Stimulated activated naive B cell treated with anti-CD40 and anti-IgM and Interleukin-4, amounts not matched to agents 10 μg/mL and 1 μg/mL and 100 μg/mL, for 72 hours (primary cell): ENCODE data around the gene PITX3.

ENCODE experiments used
- ATAC-seq, 2 donors: fragments of 150-1000 bp; cut with Tn5 transposase; replicated peaks; 2 replicates each; pipeline ENCODE4 v1.10.0; 2021; ENCODE audit warnings: moderate library complexity in 1 of 2
- DNase-seq: peaks from one replicate; pipeline ENCODE4 v3.0.0; 2021
- H3K27ac Mint-ChIP-seq: one replicate; pipeline ENCODE4 v1.8.0; 2022; ENCODE audit warnings: mild to moderate bottlenecking, mixed read lengths
- H3K27me3 Mint-ChIP-seq, 2 donors: one replicate each; pipeline ENCODE4 v1.8.0; 2022; ENCODE audit warnings: mixed read lengths in 2 of 2
- H3K36me3 Mint-ChIP-seq, 2 donors: one replicate each; pipeline ENCODE4 v1.8.0; 2022; ENCODE audit warnings: mixed read lengths in 2 of 2, mild to moderate bottlenecking in 1 of 2
- H3K4me1 Mint-ChIP-seq, 2 donors: one replicate each; pipeline ENCODE4 v1.8.0; 2022; ENCODE audit warnings: mixed read lengths in 2 of 2, mild to moderate bottlenecking in 1 of 2
- H3K4me3 Mint-ChIP-seq, 2 donors: one replicate each; pipeline ENCODE4 v1.8.0; 2022; ENCODE audit warnings: mild to moderate bottlenecking in 2 of 2, mixed read lengths in 2 of 2, moderate library complexity in 1 of 2
- H3K9me3 Mint-ChIP-seq, 2 donors: one replicate each; pipeline ENCODE4 v1.8.0; 2022; ENCODE audit warnings: mixed read lengths in 2 of 2, mild to moderate bottlenecking in 1 of 2

Gene PITX3

DNA sequence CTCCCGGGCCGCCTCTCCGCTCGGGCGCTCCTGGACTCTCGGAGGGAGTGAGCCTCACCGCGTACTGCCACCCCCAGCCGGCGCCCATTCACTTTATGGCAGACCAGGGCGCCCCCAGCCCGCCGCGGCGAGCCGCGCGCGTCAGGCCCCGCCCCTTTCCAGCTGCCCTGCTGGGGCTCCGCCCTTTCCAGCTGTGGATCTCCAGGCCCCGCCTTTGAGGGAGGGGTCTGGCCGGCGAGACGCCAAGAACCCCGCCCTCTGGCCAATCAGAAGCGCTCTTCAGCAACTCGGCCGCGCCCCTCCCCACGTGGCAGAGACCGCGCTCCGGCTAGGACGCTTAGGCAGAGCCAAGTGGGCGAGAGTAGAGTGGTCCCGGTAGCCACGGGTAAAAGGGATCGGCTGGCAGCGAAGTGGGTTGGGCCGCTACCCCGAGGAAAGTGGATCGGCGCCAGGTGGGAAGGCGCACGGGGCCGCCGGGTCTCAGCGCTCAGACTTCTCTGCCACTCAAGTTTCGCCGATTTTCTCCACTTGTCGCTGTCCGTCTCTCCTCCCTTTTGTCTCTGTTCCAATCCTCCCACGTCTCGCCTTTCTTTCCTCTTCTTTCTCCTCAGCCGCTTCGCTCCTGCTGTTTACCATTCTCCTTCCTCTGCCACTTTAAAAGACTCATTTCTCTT lies at the start of gene PITX3:
Gene PITX3, minus strand, starts transcription at position 69 of the 674 bp plus-strand sequence. CDS start 9,432 bp downstream, outside the sequence.
- Mint-ChIP-seq H3K9me3 (no peaks in the 10 kb centered on the region), H3K36me3 (peaks cover 3 to 5% of the 10 kb centered on the region in 2 donors), H3K27ac (no peak within 1 kb of the TSS), H3K4me3 (peak within 1 kb of the TSS; percentile 81 to 83), H3K4me1 (peaks cover 17 to 36% of the 10 kb centered on the region in 2 donors), H3K27me3 (peaks cover 41 to 43% of the 10 kb centered on the region in 2 donors)
- ATAC-seq = peak; percentile 58 to 68
- DNase-seq = peak; percentile 85

DNA sequence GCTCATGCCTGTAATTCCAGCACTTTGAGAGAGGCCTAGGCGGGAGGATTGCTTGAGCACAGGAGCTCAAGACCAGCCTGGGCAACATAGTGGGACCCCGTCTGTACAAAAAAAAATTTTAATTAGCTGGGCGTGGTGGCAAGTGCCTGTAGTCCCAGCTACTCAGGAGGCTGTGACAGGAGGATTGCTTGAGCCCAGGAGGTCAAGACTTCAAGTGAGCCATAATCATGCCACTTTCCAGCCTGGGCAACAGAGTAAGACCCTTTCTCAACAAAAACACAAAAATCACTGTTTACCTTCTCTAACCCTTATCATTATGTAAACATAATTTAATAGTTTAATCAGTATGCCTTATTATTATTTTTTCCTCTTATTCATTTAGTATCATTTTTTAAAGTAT lies 48.5 kb upstream of the PITX3 start:
- H3K9me3 Mint-ChIP-seq = no peaks in the 10 kb centered on the region
- no peaks in the 10 kb centered on the region for H3K27me3 Mint-ChIP-seq
- ATAC-seq (no peak), DNase-seq (no peak)
- peaks cover 11 to 19% of the 10 kb centered on the region in 2 donors for H3K4me1 Mint-ChIP-seq
- peaks cover 7 to 24% of the 10 kb centered on the region in 2 donors for H3K36me3 Mint-ChIP-seq
- H3K27ac Mint-ChIP-seq = no peak overlapping the region
- H3K4me3 Mint-ChIP-seq = no peak overlapping the region

DNA sequence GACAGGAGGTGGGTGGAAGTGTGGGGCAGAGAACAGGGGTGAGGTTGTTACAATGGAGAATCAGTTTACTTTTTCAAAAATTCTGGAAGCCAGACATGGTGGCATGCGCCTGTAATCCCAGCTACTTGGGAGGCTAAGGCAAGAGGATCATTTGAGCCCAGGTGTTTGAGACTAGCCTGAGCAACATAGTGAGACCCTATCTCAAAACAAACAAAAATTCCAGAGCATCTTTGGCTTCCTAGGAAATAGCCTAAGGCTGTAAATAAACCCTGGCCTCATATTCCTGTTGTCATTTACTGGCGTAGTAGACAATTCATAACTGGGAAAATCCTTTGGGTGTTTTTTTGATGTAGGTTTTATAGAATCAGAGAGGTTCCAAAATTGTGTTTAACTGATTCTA lies 48.0 kb upstream of the PITX3 start:
- H3K4me3 Mint-ChIP-seq = no peak overlapping the region
- peaks cover 11 to 21% of the 10 kb centered on the region in 2 donors for H3K4me1 Mint-ChIP-seq
- no peaks in the 10 kb centered on the region for H3K27me3 Mint-ChIP-seq
- ATAC-seq (no peak), DNase-seq (no peak)
- no peak overlapping the region for H3K27ac Mint-ChIP-seq
- no peaks in the 10 kb centered on the region for H3K9me3 Mint-ChIP-seq
- peaks cover 7 to 24% of the 10 kb centered on the region in 2 donors for H3K36me3 Mint-ChIP-seq

DNA sequence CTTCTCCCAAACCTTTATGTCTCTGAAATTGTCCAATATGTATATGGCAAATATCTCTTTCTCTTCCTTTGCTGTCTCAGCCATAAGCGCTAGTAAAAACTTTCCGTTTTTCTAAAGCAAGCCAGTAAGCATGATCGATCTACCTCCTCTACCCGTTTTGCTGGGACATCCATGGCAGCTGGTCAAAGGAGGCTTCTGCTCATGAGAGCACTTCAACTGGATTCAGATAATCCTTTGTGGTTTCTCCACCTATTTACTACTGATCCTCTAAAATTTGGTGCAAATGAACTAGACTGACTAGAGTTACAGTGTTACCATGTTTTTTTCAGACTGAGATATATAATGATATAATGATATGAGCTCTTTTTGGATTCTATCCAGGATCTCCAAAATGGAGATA lies 46.7 kb upstream of the PITX3 start:
- Mint-ChIP-seq H3K36me3 (peaks cover 7 to 24% of the 10 kb centered on the region in 2 donors), H3K9me3 (no peaks in the 10 kb centered on the region), H3K4me1 (peaks cover 21 to 35% of the 10 kb centered on the region in 2 donors), H3K27ac (no peak overlapping the region), H3K4me3 (no peak overlapping the region), H3K27me3 (no peaks in the 10 kb centered on the region)
- DNase-seq = no peak
- no peak for ATAC-seq

DNA sequence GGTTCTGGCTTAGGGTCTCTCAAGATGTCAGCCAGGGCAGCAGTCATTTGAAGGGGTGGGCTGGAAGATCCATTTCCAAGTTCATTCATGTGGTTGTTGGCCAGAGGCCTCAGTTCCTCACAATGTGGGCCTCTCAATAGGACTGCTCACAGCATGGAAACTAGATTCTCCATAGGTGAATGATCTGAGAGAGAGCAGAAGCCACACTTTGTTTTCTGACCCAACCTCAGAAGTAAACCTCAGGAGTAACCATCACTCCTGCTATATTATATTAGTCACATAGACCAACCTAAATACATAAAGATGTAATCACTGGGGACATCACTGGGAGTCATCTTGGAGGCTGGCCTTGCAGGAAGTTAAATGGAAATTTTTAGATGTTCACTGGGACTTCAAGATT lies 46.2 kb upstream of the PITX3 start:
- H3K4me3 Mint-ChIP-seq = no peak overlapping the region
- H3K27me3 Mint-ChIP-seq = no peaks in the 10 kb centered on the region
- DNase-seq (no peak), ATAC-seq (peak; percentile 58 to 64)
- no peak overlapping the region for H3K27ac Mint-ChIP-seq
- H3K4me1 Mint-ChIP-seq = peaks cover 26 to 39% of the 10 kb centered on the region in 2 donors
- no peaks in the 10 kb centered on the region for H3K9me3 Mint-ChIP-seq
- peaks cover 7 to 26% of the 10 kb centered on the region in 2 donors for H3K36me3 Mint-ChIP-seq

DNA sequence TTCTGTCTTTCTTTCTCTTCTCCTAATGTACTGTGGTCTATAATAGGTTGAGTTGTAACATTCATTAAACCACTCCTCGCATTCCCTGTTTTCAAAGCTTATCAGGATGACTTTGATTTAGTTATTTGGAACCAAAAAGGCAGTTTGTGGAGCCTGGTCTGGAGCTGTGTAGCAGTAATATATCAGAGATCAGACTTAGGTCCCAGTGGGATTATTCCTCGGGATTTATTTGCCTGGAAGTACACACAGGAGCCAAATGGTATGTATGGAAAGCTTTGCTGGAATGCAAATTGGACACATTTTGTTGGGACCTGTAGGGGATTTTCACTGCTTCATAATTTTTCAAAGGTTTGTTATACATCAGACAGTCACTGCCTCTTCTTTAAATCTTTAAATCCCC lies 44.9 kb upstream of the PITX3 start:
- Mint-ChIP-seq H3K27me3 (no peaks in the 10 kb centered on the region), H3K36me3 (peaks cover 7 to 25% of the 10 kb centered on the region in 2 donors), H3K9me3 (no peaks in the 10 kb centered on the region), H3K4me3 (no peak overlapping the region), H3K4me1 (peaks cover 26 to 39% of the 10 kb centered on the region in 2 donors), H3K27ac (peak overlapping the region; percentile 59)
- DNase-seq (no peak), ATAC-seq (no peak)

DNA sequence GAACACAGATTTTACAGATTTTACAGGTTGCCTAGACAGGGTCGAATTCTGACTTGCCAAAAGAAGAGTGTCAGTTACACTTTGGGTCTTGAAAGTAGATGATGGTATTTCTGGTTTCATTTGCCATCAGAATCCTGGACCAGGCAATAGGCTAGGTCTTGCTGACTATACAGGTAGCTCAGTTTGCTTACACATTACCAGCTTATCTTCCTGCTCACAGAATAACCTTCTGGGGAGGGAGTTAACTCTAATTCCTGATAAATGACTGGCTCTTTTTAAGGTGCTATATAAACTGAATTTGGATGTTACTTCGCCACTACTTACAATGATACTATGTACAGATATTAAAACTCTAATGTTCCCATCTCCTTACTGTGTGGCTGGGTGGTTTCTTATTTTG lies 43.8 kb upstream of the PITX3 start:
- no peak for ATAC-seq
- H3K27ac Mint-ChIP-seq = peak overlapping the region; percentile 21
- H3K27me3 Mint-ChIP-seq = no peaks in the 10 kb centered on the region
- peaks cover 10 to 28% of the 10 kb centered on the region in 2 donors for H3K36me3 Mint-ChIP-seq
- no peak for DNase-seq
- no peaks in the 10 kb centered on the region for H3K9me3 Mint-ChIP-seq
- H3K4me3 Mint-ChIP-seq = no peak overlapping the region
- H3K4me1 Mint-ChIP-seq = peaks cover 32 to 44% of the 10 kb centered on the region in 2 donors

DNA sequence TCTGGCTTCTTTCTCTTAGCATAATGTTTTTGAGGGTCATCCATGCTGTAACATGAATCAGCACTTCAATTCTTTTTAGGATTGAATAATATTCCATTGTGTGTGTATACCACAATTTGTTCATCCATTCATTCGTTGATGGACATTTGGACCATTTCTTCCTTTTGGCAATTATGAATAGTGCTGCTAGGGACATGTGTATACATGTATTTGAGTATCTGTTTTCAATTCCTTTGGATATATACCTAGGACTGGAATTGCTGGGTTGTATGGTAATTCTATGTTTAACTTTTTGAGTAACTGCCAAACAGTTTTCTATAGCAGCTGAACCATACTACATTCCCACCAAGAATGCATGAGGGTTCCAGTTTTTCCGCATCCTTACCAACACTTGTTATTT lies 43.2 kb upstream of the PITX3 start:
- DNase-seq = no peak
- Mint-ChIP-seq H3K9me3 (no peaks in the 10 kb centered on the region), H3K27me3 (no peaks in the 10 kb centered on the region), H3K36me3 (peaks cover 10 to 32% of the 10 kb centered on the region in 2 donors), H3K4me3 (peak overlapping the region in 1 of 2 donors; percentile 33), H3K27ac (no peak overlapping the region), H3K4me1 (peaks cover 35 to 50% of the 10 kb centered on the region in 2 donors)
- ATAC-seq = no peak

DNA sequence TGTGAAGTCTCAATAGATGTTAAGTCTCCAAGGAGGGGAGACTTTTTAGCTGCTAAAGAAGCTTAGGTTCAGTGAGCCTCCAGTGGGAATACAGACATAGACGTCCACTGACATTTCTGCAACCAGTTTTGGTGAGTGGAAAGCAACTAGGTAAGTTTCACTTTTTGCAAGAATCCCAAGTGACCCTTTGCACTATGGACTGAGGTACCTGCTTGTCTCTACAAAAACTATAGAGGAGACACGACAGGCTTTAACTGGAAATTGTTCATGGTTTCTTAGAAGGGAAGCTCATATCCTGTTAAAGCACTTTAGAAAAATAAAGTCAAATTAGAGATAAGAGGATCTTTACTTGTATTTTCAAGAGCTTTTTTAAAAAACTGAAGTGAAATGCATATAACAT lies 42.6 kb upstream of the PITX3 start:
- peaks cover 36 to 54% of the 10 kb centered on the region in 2 donors for H3K4me1 Mint-ChIP-seq
- DNase-seq (no peak), ATAC-seq (no peak)
- no peaks in the 10 kb centered on the region for H3K9me3 Mint-ChIP-seq
- H3K27ac Mint-ChIP-seq = peak overlapping the region; percentile 67
- H3K4me3 Mint-ChIP-seq = peak overlapping the region; percentile 2 to 30
- no peaks in the 10 kb centered on the region for H3K27me3 Mint-ChIP-seq
- peaks cover 9 to 32% of the 10 kb centered on the region in 2 donors for H3K36me3 Mint-ChIP-seq

DNA sequence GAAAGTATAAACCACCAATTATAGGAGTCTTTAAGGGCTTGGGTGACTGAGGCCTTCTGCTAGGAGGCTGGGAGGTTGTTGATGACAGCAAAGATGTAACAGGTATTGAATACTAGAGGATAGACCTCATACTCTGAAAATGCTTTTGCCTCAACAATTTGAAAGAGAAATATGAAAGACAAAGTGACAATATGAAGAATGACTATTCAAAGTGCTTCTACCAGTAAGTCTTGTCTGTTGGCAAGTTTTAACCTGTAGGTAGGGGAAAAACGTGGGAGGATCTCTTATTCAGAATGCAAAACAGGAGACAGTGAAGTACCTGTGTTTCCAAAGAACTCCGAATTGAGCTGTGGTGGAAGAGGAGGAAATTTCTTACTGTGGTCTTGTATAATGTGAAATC lies 42.2 kb upstream of the PITX3 start:
- Mint-ChIP-seq H3K9me3 (no peaks in the 10 kb centered on the region), H3K4me1 (peaks cover 38 to 57% of the 10 kb centered on the region in 2 donors), H3K4me3 (peak overlapping the region in 1 of 2 donors; percentile 30), H3K36me3 (peaks cover 9 to 32% of the 10 kb centered on the region in 2 donors), H3K27me3 (no peaks in the 10 kb centered on the region), H3K27ac (peak overlapping the region; percentile 67)
- ATAC-seq (peak; percentile 53 to 69), DNase-seq (no peak)

DNA sequence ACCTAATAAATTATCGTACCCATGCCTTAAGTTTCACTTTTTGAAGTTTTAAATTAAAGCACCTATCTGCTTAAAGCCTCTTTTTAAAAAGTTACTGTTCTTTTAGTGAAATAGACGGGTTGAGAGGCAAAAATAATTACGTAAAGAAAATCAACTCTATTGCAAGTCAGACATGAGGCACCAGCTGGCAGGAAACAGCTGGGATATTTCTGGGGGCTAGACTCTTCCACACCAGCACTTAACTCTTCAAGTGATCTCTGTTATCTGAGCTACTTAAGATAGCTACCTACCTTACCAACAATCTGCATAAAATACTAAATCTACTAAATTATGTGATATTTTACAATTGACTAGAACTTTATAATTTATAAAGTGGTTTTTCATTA lies 39.8 kb upstream of the PITX3 start:
- Mint-ChIP-seq H3K4me3 (peak overlapping the region in 1 of 2 donors; percentile 71), H3K9me3 (no peaks in the 10 kb centered on the region), H3K27ac (peak overlapping the region; percentile 68), H3K27me3 (no peaks in the 10 kb centered on the region), H3K36me3 (peaks cover 8 to 28% of the 10 kb centered on the region in 2 donors), H3K4me1 (peaks cover 37 to 55% of the 10 kb centered on the region in 2 donors)
- ATAC-seq (no peak), DNase-seq (no peak)

DNA sequence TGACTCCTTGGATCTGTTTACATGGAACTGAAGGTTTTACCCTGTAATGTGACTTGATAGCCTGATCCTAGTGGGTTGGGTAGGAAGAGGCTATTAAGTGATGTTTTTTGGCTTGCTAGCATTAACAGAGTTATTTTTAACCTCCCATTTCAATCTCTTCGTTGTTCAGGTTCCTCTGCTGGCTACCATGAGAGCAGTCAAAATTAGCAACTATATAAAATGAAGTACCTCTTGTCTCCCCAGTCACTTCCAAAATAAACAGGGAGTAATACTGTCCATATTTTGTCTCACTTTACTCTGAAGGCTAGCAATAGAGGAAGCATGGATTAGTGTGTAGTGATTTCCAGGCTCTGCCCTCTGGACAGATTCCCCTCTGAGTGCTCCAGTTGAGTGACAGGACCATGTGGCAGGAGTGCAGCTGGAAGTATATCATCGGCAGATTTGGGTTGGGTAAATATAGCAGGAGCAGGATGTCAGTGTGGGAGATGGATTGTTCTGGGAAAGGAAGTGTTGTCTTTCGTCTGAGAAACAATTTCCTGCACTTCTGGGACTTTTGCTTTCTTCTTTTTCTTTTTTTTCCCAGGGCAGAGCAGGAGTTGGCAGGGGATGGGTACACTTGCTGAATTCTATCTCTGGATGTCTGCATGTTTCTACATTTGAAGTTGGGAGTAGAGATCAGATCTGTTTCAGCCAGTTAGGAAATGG lies 39.2 kb upstream of the PITX3 start:
- Mint-ChIP-seq H3K27ac (peak overlapping the region; percentile 68), H3K4me1 (peaks cover 34 to 49% of the 10 kb centered on the region in 2 donors), H3K27me3 (no peaks in the 10 kb centered on the region), H3K36me3 (peaks cover 8 to 22% of the 10 kb centered on the region in 2 donors), H3K4me3 (peak overlapping the region; percentile 12 to 71), H3K9me3 (no peaks in the 10 kb centered on the region)
- ATAC-seq (peak; percentile 5 to 30), DNase-seq (no peak)

DNA sequence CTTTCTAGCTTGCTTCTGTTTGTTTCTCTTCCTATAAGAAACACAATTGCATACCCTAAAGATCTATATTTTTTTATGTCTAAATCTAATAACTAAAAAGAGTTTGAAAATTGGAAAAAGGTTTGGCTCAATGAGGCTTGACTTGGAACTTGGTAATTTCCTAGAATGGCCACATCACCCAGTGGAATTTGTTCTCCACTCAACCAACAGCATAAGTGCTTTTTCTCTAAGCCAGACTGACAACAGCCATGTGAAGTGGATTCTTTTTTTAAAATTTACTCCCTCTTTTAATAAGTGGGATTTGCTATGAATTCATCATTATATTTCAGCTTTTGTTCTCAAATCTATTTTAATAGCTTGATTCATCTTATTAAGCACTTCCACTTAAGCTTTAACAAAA lies 37.8 kb upstream of the PITX3 start:
- no peak for ATAC-seq
- no peak overlapping the region for H3K27ac Mint-ChIP-seq
- no peak for DNase-seq

DNA sequence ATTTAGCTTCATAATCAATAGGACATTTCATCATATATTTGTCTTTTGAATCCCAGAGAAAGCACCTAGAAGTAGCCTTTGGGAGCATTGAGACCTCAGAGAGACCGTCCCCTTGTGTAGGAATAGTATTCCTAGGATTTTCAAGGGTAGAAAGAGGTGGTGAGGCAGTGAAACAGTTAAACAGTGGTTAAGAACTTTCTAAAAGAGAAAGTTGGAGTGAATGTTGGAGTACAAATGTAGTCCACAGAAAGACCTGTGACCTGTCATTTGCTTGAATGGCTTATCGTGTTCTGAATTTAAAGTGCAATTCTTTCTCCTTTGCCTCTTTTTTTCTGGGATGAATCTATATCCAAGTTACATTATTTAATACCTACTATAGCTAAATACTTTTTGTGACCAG lies 34.0 kb upstream of the PITX3 start:
- Mint-ChIP-seq H3K4me3 (no peak overlapping the region), H3K27me3 (no peaks in the 10 kb centered on the region), H3K4me1 (peaks cover 10 to 15% of the 10 kb centered on the region in 2 donors), H3K9me3 (no peaks in the 10 kb centered on the region), H3K27ac (no peak overlapping the region), H3K36me3 (peaks cover 4 to 14% of the 10 kb centered on the region in 2 donors)
- ATAC-seq (no peak), DNase-seq (no peak)

More for the DNA sequence above, 37.8 kb upstream of the PITX3 start:
- Mint-ChIP-seq H3K36me3 (peaks cover 8 to 18% of the 10 kb centered on the region in 2 donors), H3K27me3 (no peaks in the 10 kb centered on the region), H3K4me3 (no peak overlapping the region), H3K4me1 (peaks cover 29 to 40% of the 10 kb centered on the region in 2 donors), H3K9me3 (no peaks in the 10 kb centered on the region)

DNA sequence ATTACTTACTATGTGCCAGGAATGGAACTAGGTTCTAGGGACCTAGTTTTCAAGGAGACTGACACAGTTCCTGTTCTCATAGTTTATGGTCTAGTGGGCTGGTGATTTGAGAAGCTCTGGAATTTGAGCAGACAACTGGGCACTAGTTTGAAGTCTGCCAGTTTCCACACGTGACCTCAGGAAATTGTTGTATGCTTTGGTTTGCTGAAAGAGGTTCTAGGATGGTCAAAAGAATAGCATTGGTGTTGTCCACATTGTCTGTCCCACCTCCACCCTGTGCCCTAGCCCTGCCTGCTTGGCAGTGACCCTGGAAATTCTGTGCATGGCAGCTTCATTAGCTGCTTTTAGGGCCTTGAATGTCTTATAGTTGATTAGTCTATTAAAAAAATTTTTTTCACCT lies 32.8 kb upstream of the PITX3 start:
- no peak overlapping the region for H3K27ac Mint-ChIP-seq
- ATAC-seq (no peak), DNase-seq (no peak)
- no peak overlapping the region for H3K4me3 Mint-ChIP-seq
- peaks cover 7 to 8% of the 10 kb centered on the region in 2 donors for H3K4me1 Mint-ChIP-seq
- peaks cover 7 to 14% of the 10 kb centered on the region in 2 donors for H3K36me3 Mint-ChIP-seq
- H3K27me3 Mint-ChIP-seq = no peaks in the 10 kb centered on the region
- no peaks in the 10 kb centered on the region for H3K9me3 Mint-ChIP-seq
